ENCODE measurements around the gene CLCA1. TPM values are rescaled to one million over a fixed set of nuclear protein-coding genes. Genes with fewer than 3 reads are reported as not detected.

Gene CLCA1
- total RNA-seq, 1 donor from 2014 or later: not detected

- Histone ChIP-seq H3K4me3 (ENCODE audit: low read length in 3 of 3) (no peak overlapping the region), H3K4me1 (ENCODE audit: control insufficient read depth in 3 of 3, insufficient read depth in 3 of 3, low read length in 3 of 3) (no peaks in the 10 kb centered on the region), H3K27me3 (ENCODE audit: control insufficient read depth in 3 of 3, insufficient read depth in 3 of 3, low read length in 3 of 3) (no peaks in the 10 kb centered on the region), H3K27ac (ENCODE audit: low read depth, low read length) (no peak overlapping the region), H3K9ac (ENCODE audit: low read depth in 1 of 3, low read length in 3 of 3) (no peak overlapping the region), H3K36me3 (ENCODE audit: control insufficient read depth in 3 of 3, insufficient read depth in 3 of 3, low read length in 3 of 3) (no peaks in the 10 kb centered on the region), H3K9me3 (ENCODE audit: control insufficient read depth in 3 of 3, low read length in 3 of 3) (no peaks in the 10 kb centered on the region)
Observed at GRCh38 chr1:86435327-86435726, 33.4 kb upstream of the CLCA1 start.

- Histone ChIP-seq H3K9ac (ENCODE audit: low read depth in 1 of 3, low read length in 3 of 3) (no peak overlapping the region), H3K4me1 (ENCODE audit: control insufficient read depth in 3 of 3, insufficient read depth in 3 of 3, low read length in 3 of 3) (no peaks in the 10 kb centered on the region), H3K4me3 (ENCODE audit: low read length in 3 of 3) (no peak overlapping the region), H3K27me3 (ENCODE audit: control insufficient read depth in 3 of 3, insufficient read depth in 3 of 3, low read length in 3 of 3) (no peaks in the 10 kb centered on the region), H3K36me3 (ENCODE audit: control insufficient read depth in 3 of 3, insufficient read depth in 3 of 3, low read length in 3 of 3) (no peaks in the 10 kb centered on the region), H3K9me3 (ENCODE audit: control insufficient read depth in 3 of 3, low read length in 3 of 3) (no peaks in the 10 kb centered on the region), H3K27ac (ENCODE audit: low read depth, low read length) (no peak overlapping the region)
Observed at GRCh38 chr1:86436041-86436440, 32.7 kb upstream of the CLCA1 start.

- no peak overlapping the region for H3K27ac ChIP-seq (ENCODE audit: low read depth, low read length)
- H3K9ac ChIP-seq (ENCODE audit: low read depth in 1 of 3, low read length in 3 of 3): no peak overlapping the region
- H3K36me3 ChIP-seq (ENCODE audit: control insufficient read depth in 3 of 3, insufficient read depth in 3 of 3, low read length in 3 of 3): no peaks in the 10 kb centered on the region
- H3K4me3 ChIP-seq (ENCODE audit: low read length in 3 of 3): no peak overlapping the region
- no peaks in the 10 kb centered on the region for H3K4me1 ChIP-seq (ENCODE audit: control insufficient read depth in 3 of 3, insufficient read depth in 3 of 3, low read length in 3 of 3)
- H3K27me3 ChIP-seq (ENCODE audit: control insufficient read depth in 3 of 3, insufficient read depth in 3 of 3, low read length in 3 of 3): no peaks in the 10 kb centered on the region
- no peaks in the 10 kb centered on the region for H3K9me3 ChIP-seq (ENCODE audit: control insufficient read depth in 3 of 3, low read length in 3 of 3)
Observed at GRCh38 chr1:86441581-86441980, 27.1 kb upstream of the CLCA1 start.

- Histone ChIP-seq H3K36me3 (ENCODE audit: control insufficient read depth in 3 of 3, insufficient read depth in 3 of 3, low read length in 3 of 3) (no peaks in the 10 kb centered on the region), H3K4me1 (ENCODE audit: control insufficient read depth in 3 of 3, insufficient read depth in 3 of 3, low read length in 3 of 3) (no peaks in the 10 kb centered on the region), H3K27ac (ENCODE audit: low read depth, low read length) (no peak overlapping the region), H3K9ac (ENCODE audit: low read depth in 1 of 3, low read length in 3 of 3) (no peak overlapping the region), H3K27me3 (ENCODE audit: control insufficient read depth in 3 of 3, insufficient read depth in 3 of 3, low read length in 3 of 3) (no peaks in the 10 kb centered on the region), H3K9me3 (ENCODE audit: control insufficient read depth in 3 of 3, low read length in 3 of 3) (no peaks in the 10 kb centered on the region), H3K4me3 (ENCODE audit: low read length in 3 of 3) (no peak overlapping the region)
Observed at GRCh38 chr1:86441997-86442396, 26.7 kb upstream of the CLCA1 start.

GRCh38 chr1:86445919-86446318, 22.8 kb upstream of the CLCA1 start:
- H3K27ac ChIP-seq (ENCODE audit: low read depth, low read length): no peak overlapping the region
- H3K4me3 ChIP-seq (ENCODE audit: low read length in 3 of 3): no peak overlapping the region
- H3K36me3 ChIP-seq (ENCODE audit: control insufficient read depth in 3 of 3, insufficient read depth in 3 of 3, low read length in 3 of 3): no peaks in the 10 kb centered on the region

GRCh38 chr1:86447198-86447790, 21.4 kb upstream of the CLCA1 start:
- Histone ChIP-seq H3K27ac (ENCODE audit: low read depth, low read length) (no peak overlapping the region), H3K36me3 (ENCODE audit: control insufficient read depth in 3 of 3, insufficient read depth in 3 of 3, low read length in 3 of 3) (no peaks in the 10 kb centered on the region), H3K27me3 (ENCODE audit: control insufficient read depth in 3 of 3, insufficient read depth in 3 of 3, low read length in 3 of 3) (no peaks in the 10 kb centered on the region), H3K4me1 (ENCODE audit: control insufficient read depth in 3 of 3, insufficient read depth in 3 of 3, low read length in 3 of 3) (no peaks in the 10 kb centered on the region), H3K9me3 (ENCODE audit: control insufficient read depth in 3 of 3, low read length in 3 of 3) (no peaks in the 10 kb centered on the region), H3K4me3 (ENCODE audit: low read length in 3 of 3) (no peak overlapping the region), H3K9ac (ENCODE audit: low read depth in 1 of 3, low read length in 3 of 3) (no peak overlapping the region)

More at GRCh38 chr1:86445919-86446318, 22.8 kb upstream of the CLCA1 start:
- H3K4me1 ChIP-seq (ENCODE audit: control insufficient read depth in 3 of 3, insufficient read depth in 3 of 3, low read length in 3 of 3): no peaks in the 10 kb centered on the region
- H3K9ac ChIP-seq (ENCODE audit: low read depth in 1 of 3, low read length in 3 of 3): no peak overlapping the region
- H3K9me3 ChIP-seq (ENCODE audit: control insufficient read depth in 3 of 3, low read length in 3 of 3): no peaks in the 10 kb centered on the region
- no peaks in the 10 kb centered on the region for H3K27me3 ChIP-seq (ENCODE audit: control insufficient read depth in 3 of 3, insufficient read depth in 3 of 3, low read length in 3 of 3)

GRCh38 chr1:86448670-86449069, 20.1 kb upstream of the CLCA1 start:
- no peaks in the 10 kb centered on the region for H3K4me1 ChIP-seq (ENCODE audit: control insufficient read depth in 3 of 3, insufficient read depth in 3 of 3, low read length in 3 of 3)
- no peak overlapping the region for H3K9ac ChIP-seq (ENCODE audit: low read depth in 1 of 3, low read length in 3 of 3)
- H3K27me3 ChIP-seq (ENCODE audit: control insufficient read depth in 3 of 3, insufficient read depth in 3 of 3, low read length in 3 of 3): no peaks in the 10 kb centered on the region
- no peak overlapping the region for H3K4me3 ChIP-seq (ENCODE audit: low read length in 3 of 3)
- H3K36me3 ChIP-seq (ENCODE audit: control insufficient read depth in 3 of 3, insufficient read depth in 3 of 3, low read length in 3 of 3): no peaks in the 10 kb centered on the region
- H3K9me3 ChIP-seq (ENCODE audit: control insufficient read depth in 3 of 3, low read length in 3 of 3): no peaks in the 10 kb centered on the region
- H3K27ac ChIP-seq (ENCODE audit: low read depth, low read length): no peak overlapping the region

- H3K27me3 ChIP-seq (ENCODE audit: control insufficient read depth in 3 of 3, insufficient read depth in 3 of 3, low read length in 3 of 3): no peaks in the 10 kb centered on the region
- H3K9ac ChIP-seq (ENCODE audit: low read depth in 1 of 3, low read length in 3 of 3): no peak overlapping the region
- no peak overlapping the region for H3K27ac ChIP-seq (ENCODE audit: low read depth, low read length)
- no peaks in the 10 kb centered on the region for H3K9me3 ChIP-seq (ENCODE audit: control insufficient read depth in 3 of 3, low read length in 3 of 3)
- H3K36me3 ChIP-seq (ENCODE audit: control insufficient read depth in 3 of 3, insufficient read depth in 3 of 3, low read length in 3 of 3): no peaks in the 10 kb centered on the region
- H3K4me1 ChIP-seq (ENCODE audit: control insufficient read depth in 3 of 3, insufficient read depth in 3 of 3, low read length in 3 of 3): no peaks in the 10 kb centered on the region
- no peak overlapping the region for H3K4me3 ChIP-seq (ENCODE audit: low read length in 3 of 3)
Observed at GRCh38 chr1:86449103-86449502, 19.6 kb upstream of the CLCA1 start.

GRCh38 chr1:86450847-86451246, 17.9 kb upstream of the CLCA1 start:
- no peaks in the 10 kb centered on the region for H3K36me3 ChIP-seq (ENCODE audit: control insufficient read depth in 3 of 3, insufficient read depth in 3 of 3, low read length in 3 of 3)

GRCh38 chr1:86453664-86454063, 15.1 kb upstream of the CLCA1 start:
- Histone ChIP-seq H3K27ac (ENCODE audit: low read depth, low read length) (no peak overlapping the region), H3K36me3 (ENCODE audit: control insufficient read depth in 3 of 3, insufficient read depth in 3 of 3, low read length in 3 of 3) (no peaks in the 10 kb centered on the region), H3K9ac (ENCODE audit: low read depth in 1 of 3, low read length in 3 of 3) (no peak overlapping the region), H3K27me3 (ENCODE audit: control insufficient read depth in 3 of 3, insufficient read depth in 3 of 3, low read length in 3 of 3) (no peaks in the 10 kb centered on the region), H3K4me3 (ENCODE audit: low read length in 3 of 3) (no peak overlapping the region), H3K9me3 (ENCODE audit: control insufficient read depth in 3 of 3, low read length in 3 of 3) (no peaks in the 10 kb centered on the region), H3K4me1 (ENCODE audit: control insufficient read depth in 3 of 3, insufficient read depth in 3 of 3, low read length in 3 of 3) (no peaks in the 10 kb centered on the region)

More at GRCh38 chr1:86450847-86451246, 17.9 kb upstream of the CLCA1 start:
- Histone ChIP-seq H3K9me3 (ENCODE audit: control insufficient read depth in 3 of 3, low read length in 3 of 3) (no peaks in the 10 kb centered on the region), H3K27ac (ENCODE audit: low read depth, low read length) (no peak overlapping the region), H3K9ac (ENCODE audit: low read depth in 1 of 3, low read length in 3 of 3) (no peak overlapping the region), H3K27me3 (ENCODE audit: control insufficient read depth in 3 of 3, insufficient read depth in 3 of 3, low read length in 3 of 3) (no peaks in the 10 kb centered on the region), H3K4me3 (ENCODE audit: low read length in 3 of 3) (no peak overlapping the region), H3K4me1 (ENCODE audit: control insufficient read depth in 3 of 3, insufficient read depth in 3 of 3, low read length in 3 of 3) (no peaks in the 10 kb centered on the region)

All from skeletal muscle tissue (tissue), 4 donors.